ENCODE measurements around the gene MRNIP. TPM values are rescaled to one million over a fixed set of nuclear protein-coding genes. Genes with fewer than 3 reads are reported as not detected.

The MRNIP gene
- total RNA-seq, 4 donors from 2014 or later: 17.9 to 50.6 (median 34.3) TPM

GRCh38 chr5:179825655-179826182 lies 32.9 kb downstream of the MRNIP start:
- H3K9me3 ChIP-seq: no peaks in the 10 kb centered on the region
- 45 to 67% methylated on average over 6 to 8 of the region's 13 CpGs for WGBS, 2 donors (ENCODE audit: low coverage in 1 of 2)
- no peak overlapping the region for H3K27ac ChIP-seq
- peaks cover 3 to 82% (median 27%) of the 10 kb centered on the region in 3 donors for H3K4me1 ChIP-seq
- H3K4me3 ChIP-seq: no peak overlapping the region
- ATAC-seq: no peak
- H3K27me3 ChIP-seq: no peaks in the 10 kb centered on the region
- peak in 1 of 4 experiments; percentile 4 for TF ChIP-seq CTCF (IDR thresholded peaks at IDR 0.05)
- no peak for TF ChIP-seq EP300 (IDR thresholded peaks at IDR 0.05)
- no peak for TF ChIP-seq POLR2AphosphoS5 (IDR thresholded peaks at IDR 0.05)
- H3K36me3 ChIP-seq: peaks cover 0 to 85% of the 10 kb centered on the region in 2 donors

GRCh38 chr5:179824745-179825112 lies 33.9 kb downstream of the MRNIP start:
- Histone ChIP-seq H3K36me3 (peaks cover 0 to 75% of the 10 kb centered on the region in 2 donors), H3K27ac (peak overlapping the region in 2 of 4 donors; percentile 15 to 97), H3K4me1 (peaks cover 3 to 85% (median 32%) of the 10 kb centered on the region in 3 donors), H3K4me3 (peak overlapping the region in 1 of 2 donors; percentile 74), H3K27me3 (no peaks in the 10 kb centered on the region), H3K9me3 (no peaks in the 10 kb centered on the region)
- no peak for ATAC-seq
- WGBS, 2 donors (ENCODE audit: low coverage in 1 of 2): 69 to 70% methylated on average over 2 to 3 of the region's 3 CpGs
- TF ChIP-seq POLR2AphosphoS5 (IDR thresholded peaks at IDR 0.05) (no peak), CTCF (IDR thresholded peaks at IDR 0.05) (no peak)

DNA sequence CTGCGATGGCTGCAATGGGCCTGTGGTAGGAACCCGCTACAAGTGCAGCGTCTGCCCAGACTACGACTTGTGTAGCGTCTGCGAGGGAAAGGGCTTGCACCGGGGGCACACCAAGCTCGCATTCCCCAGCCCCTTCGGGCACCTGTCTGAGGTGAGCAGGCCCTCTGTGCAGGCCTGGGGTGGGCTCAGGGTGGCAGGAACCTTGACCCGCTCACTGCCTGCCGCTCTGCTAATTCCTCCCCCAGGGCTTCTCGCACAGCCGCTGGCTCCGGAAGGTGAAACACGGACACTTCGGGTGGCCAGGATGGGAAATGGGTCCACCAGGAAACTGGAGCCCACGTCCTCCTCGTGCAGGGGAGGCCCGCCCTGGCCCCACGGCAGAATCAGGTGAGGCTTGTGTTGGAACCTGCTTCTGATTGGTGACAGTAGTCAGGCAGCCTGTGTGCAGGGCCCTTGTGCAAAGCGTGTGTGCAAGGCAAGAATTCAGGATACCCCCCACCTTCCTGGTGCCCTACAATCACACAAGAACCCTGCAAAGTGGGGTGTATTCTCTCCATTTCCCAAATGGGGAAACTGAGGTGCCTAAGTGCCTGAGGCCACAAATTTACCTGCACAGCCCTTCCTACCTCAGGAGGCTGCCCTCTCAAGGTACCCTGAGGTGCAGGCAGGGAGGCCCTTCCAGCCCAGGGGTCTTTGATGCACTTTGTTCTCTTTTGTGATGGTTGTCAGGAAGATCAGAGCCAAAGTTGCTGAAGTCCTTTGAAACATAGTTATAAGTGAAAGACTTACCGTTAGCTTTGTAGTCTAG lies 34.5 kb downstream of the MRNIP start:
- Histone ChIP-seq H3K27ac (peak overlapping the region in 2 of 4 donors; percentile 97 to 99), H3K9me3 (no peaks in the 10 kb centered on the region), H3K36me3 (peaks cover 0 to 69% of the 10 kb centered on the region in 2 donors), H3K4me1 (peaks cover 5 to 86% (median 38%) of the 10 kb centered on the region in 3 donors), H3K27me3 (no peaks in the 10 kb centered on the region), H3K4me3 (peak overlapping the region in 1 of 2 donors; percentile 74)
- WGBS, 2 donors (ENCODE audit: low coverage in 1 of 2): 57 to 63% methylated on average over 1 of the region's 22 CpGs
- TF ChIP-seq POLR2AphosphoS5 (IDR thresholded peaks at IDR 0.05) (no peak), POLR2A (IDR thresholded peaks at IDR 0.05) (no peak), CTCF (IDR thresholded peaks at IDR 0.05) (no peak), EP300 (IDR thresholded peaks at IDR 0.05) (no peak)
- ATAC-seq: no peak

DNA sequence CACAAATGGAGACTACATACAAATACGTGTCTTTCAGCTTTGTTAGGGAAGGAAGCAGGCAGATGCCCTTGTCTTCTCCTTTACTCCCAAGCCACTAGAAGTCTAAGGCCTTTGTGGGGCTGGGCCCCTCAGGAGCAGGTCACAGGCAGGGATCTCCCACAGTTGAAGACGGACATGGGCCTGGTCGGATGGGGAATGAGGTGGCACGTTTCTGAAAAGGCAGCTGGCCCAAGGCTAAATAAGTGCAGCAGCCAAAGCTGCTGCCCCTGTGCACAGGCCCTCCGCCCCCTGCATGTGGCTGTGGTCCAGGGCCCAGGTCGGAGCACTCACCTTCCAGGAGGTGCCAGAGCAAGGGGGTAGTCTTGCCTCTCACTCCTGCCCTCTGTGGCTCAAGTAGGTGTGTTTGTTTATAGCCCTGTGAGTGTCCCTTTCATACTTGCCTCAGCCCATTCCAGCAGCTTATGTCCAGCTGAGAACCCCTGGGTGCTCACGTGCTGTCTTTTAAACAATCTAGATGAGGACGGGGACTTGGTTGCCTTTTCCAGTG lies 36.1 kb downstream of the MRNIP start:
- H3K27me3 ChIP-seq: no peaks in the 10 kb centered on the region
- ATAC-seq: no peak
- H3K27ac ChIP-seq: peak overlapping the region in 3 of 4 donors; percentile 97 to 100 (median 99)
- WGBS, 2 donors (ENCODE audit: low coverage in 1 of 2): 40% methylated on average over 3 of the region's 8 CpGs; no CpG with 5 or more reads in 1 of the 2 donors
- H3K4me3 ChIP-seq: peak overlapping the region; percentile 74 to 81
- TF ChIP-seq POLR2AphosphoS5 (IDR thresholded peaks at IDR 0.05) (no peak), EP300 (IDR thresholded peaks at IDR 0.05) (no peak), CTCF (IDR thresholded peaks at IDR 0.05) (no peak), POLR2A (IDR thresholded peaks at IDR 0.05) (no peak)
- peaks cover 5 to 86% (median 48%) of the 10 kb centered on the region in 3 donors for H3K4me1 ChIP-seq
- H3K9me3 ChIP-seq: no peaks in the 10 kb centered on the region
- H3K36me3 ChIP-seq: peaks cover 0 to 53% of the 10 kb centered on the region in 2 donors

All from gastroesophageal sphincter (tissue), 4 donors.